ENCODE measurements around the gene AIG1.

The AIG1 gene

GRCh38 chr6:143370812-143371370, 310.2 kb downstream of the AIG1 start:
- no peak for DNase-seq (ENCODE audit: low spot score)

GRCh38 chr6:143372199-143372882, 311.7 kb downstream of the AIG1 start:
- no peak for DNase-seq (ENCODE audit: low spot score)

- no peak for DNase-seq (ENCODE audit: low spot score)
Observed at GRCh38 chr6:143374014-143374413, 313.3 kb downstream of the AIG1 start.

GRCh38 chr6:143375022-143375585, 314.4 kb downstream of the AIG1 start:
- DNase-seq (ENCODE audit: low spot score) = no peak

GRCh38 chr6:143376375-143376774, 315.7 kb downstream of the AIG1 start:
- no peak for DNase-seq (ENCODE audit: low spot score)

GRCh38 chr6:143376861-143377260, 316.2 kb downstream of the AIG1 start:
- no peak for DNase-seq (ENCODE audit: low spot score)

GRCh38 chr6:143385636-143386035, 324.9 kb downstream of the AIG1 start:
- no peak for DNase-seq (ENCODE audit: low spot score)

- DNase-seq (ENCODE audit: low spot score) = no peak
Observed at GRCh38 chr6:143390278-143390677, 329.6 kb downstream of the AIG1 start.
